ENCODE measurements around the gene PBRM1. TPM values are rescaled to one million over a fixed set of nuclear protein-coding genes. Genes with fewer than 3 reads are reported as not detected.

The PBRM1 gene
- total RNA-seq, 6 experiments from 2014 or later = 44.1 to 64.2 (median 56.0) TPM

DNA sequence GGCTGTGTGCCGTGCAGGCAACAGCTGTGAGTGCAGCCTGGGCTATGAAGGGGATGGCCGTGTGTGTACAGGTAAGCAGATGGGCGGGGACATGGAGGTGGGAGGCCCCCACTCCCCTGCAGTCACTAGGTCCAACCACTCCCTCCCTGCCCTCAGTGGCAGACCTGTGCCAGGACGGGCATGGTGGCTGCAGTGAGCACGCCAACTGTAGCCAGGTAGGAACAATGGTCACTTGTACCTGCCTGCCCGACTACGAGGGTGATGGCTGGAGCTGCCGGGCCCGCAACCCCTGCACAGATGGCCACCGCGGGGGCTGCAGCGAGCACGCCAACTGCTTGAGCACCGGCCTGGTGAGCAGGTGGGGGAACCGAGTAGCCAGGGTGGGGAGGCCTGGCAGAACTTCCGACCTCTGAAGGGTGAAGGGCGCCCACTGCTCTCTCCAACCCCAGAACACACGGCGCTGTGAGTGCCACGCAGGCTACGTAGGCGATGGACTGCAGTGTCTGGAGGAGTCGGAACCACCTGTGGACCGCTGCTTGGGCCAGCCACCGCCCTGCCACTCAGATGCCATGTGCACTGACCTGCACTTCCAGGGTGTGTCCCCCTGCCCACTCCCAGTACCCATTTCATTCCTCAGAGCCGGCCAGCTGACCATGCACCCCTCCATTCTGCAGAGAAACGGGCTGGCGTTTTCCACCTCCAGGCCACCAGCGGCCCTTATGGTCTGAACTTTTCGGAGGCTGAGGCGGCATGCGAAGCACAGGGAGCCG lies 163.6 kb downstream of the PBRM1 start:
- Mint-ChIP-seq H3K9me3 (no peaks in the 10 kb centered on the region), H3K27me3 (ENCODE audit: insufficient read depth) (no peaks in the 10 kb centered on the region), H3K4me1 (ENCODE audit: low read depth) (peaks cover 5% of the 10 kb centered on the region; the same call in 1 of the 2 replicates), H3K4me3 (no peak overlapping the region), H3K27ac (no peak overlapping the region), H3K36me3 (ENCODE audit: low read depth) (peaks cover 10% of the 10 kb centered on the region)
- TF ChIP-seq, protein P1, sequence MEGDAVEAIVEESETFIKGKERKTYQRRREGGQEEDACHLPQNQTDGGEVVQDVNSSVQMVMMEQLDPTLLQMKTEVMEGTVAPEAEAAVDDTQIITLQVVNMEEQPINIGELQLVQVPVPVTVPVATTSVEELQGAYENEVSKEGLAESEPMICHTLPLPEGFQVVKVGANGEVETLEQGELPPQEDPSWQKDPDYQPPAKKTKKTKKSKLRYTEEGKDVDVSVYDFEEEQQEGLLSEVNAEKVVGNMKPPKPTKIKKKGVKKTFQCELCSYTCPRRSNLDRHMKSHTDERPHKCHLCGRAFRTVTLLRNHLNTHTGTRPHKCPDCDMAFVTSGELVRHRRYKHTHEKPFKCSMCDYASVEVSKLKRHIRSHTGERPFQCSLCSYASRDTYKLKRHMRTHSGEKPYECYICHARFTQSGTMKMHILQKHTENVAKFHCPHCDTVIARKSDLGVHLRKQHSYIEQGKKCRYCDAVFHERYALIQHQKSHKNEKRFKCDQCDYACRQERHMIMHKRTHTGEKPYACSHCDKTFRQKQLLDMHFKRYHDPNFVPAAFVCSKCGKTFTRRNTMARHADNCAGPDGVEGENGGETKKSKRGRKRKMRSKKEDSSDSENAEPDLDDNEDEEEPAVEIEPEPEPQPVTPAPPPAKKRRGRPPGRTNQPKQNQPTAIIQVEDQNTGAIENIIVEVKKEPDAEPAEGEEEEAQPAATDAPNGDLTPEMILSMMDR (IDR thresholded peaks at IDR 0.05) = no peak
- DNase-seq = no peak

DNA sequence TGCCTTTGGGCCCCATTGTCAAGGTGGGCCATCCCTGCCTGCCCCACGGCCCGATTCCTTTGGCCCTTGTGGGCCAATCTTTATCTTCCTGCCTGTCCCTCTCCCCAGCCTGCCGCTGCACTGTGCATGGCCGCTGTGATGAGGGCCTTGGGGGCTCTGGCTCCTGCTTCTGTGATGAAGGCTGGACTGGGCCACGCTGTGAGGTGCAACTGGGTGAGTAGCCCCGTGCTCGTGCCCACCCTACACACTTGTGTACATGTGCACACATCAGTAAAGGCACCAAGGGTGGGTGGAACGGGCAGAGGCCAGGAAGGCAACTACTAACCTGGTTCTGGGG lies 164.3 kb downstream of the PBRM1 start:
- Mint-ChIP-seq H3K4me1 (ENCODE audit: low read depth) (peaks cover 2% of the 10 kb centered on the region; the same call in 1 of the 2 replicates), H3K9me3 (no peaks in the 10 kb centered on the region), H3K36me3 (ENCODE audit: low read depth) (peaks cover 10% of the 10 kb centered on the region), H3K27ac (no peak overlapping the region), H3K27me3 (ENCODE audit: insufficient read depth) (no peaks in the 10 kb centered on the region), H3K4me3 (no peak overlapping the region)
- TF ChIP-seq, protein P1 (IDR thresholded peaks at IDR 0.05) = no peak
- DNase-seq = no peak

DNA sequence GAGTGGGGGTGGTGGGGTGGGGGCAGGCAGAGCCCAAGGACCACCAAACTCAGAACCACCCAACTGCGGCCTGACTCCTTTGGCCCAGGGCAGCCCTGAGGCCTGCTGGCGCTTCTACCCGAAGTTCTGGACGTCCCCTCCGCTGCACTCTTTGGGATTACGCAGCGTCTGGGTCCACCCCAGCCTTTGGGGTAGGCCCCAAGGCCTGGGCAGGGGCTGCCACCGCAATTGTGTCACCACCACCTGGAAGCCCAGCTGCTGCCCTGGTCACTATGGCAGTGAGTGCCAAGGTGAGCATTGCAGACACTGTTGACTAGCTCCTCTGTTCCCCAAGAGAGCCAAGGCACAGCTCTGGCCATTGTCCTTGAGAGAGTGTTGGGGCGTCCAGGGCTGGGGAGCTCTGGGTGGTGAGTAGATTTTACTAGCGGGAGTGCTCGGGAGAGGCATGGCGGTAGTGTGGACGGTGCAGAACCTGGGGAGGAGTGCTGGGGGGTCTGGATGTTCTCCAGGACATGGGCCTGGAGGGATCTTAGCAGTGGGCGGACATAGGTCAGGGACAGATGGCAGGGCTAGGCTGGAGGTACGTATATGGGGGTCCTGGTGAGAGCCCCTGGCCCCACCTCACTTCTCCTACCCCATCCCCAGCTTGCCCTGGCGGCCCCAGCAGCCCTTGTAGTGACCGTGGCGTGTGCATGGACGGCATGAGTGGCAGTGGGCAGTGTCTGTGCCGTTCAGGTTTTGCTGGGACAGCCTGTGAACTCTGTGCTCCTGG lies 164.8 kb downstream of the PBRM1 start:
- no peak overlapping the region for H3K27ac Mint-ChIP-seq
- DNase-seq = no peak
- peaks cover 10% of the 10 kb centered on the region for H3K36me3 Mint-ChIP-seq (ENCODE audit: low read depth)
- no peak overlapping the region for H3K4me3 Mint-ChIP-seq
- no peaks in the 10 kb centered on the region for H3K27me3 Mint-ChIP-seq (ENCODE audit: insufficient read depth)
- H3K4me1 Mint-ChIP-seq (ENCODE audit: low read depth) = no peaks in the 10 kb centered on the region
- no peaks in the 10 kb centered on the region for H3K9me3 Mint-ChIP-seq
- TF ChIP-seq, protein P1 (IDR thresholded peaks at IDR 0.05) = no peak

DNA sequence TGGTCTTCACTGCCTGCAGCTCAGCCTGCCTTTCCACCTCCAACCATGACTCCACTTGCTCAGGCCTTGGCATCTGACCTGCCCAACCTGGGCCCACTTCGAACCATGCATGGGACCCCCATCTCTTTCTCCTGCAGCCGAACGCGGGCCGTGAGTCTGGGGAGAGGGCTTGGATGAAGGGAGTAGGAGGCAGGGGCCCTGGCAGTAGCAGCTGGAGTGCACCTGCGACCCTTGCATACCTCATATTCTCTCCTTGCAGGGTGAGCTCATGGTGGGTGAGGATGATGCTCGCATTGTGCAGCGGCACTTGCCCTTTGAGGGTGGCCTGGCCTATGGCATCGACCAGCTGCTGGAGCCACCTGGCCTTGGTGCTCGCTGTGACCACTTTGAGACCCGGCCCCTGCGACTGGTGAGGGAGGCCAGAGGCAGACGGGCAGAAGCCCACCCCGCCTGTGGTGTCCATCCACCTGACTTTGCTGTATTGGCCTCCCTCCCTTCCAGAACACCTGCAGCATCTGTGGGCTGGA lies 165.5 kb downstream of the PBRM1 start:
- Mint-ChIP-seq H3K9me3 (no peaks in the 10 kb centered on the region), H3K4me3 (no peak overlapping the region), H3K36me3 (ENCODE audit: low read depth) (peaks cover 10% of the 10 kb centered on the region), H3K4me1 (ENCODE audit: low read depth) (no peaks in the 10 kb centered on the region), H3K27me3 (ENCODE audit: insufficient read depth) (no peaks in the 10 kb centered on the region), H3K27ac (no peak overlapping the region)
- DNase-seq = no peak
- TF ChIP-seq, protein P1 (IDR thresholded peaks at IDR 0.05) = no peak

DNA sequence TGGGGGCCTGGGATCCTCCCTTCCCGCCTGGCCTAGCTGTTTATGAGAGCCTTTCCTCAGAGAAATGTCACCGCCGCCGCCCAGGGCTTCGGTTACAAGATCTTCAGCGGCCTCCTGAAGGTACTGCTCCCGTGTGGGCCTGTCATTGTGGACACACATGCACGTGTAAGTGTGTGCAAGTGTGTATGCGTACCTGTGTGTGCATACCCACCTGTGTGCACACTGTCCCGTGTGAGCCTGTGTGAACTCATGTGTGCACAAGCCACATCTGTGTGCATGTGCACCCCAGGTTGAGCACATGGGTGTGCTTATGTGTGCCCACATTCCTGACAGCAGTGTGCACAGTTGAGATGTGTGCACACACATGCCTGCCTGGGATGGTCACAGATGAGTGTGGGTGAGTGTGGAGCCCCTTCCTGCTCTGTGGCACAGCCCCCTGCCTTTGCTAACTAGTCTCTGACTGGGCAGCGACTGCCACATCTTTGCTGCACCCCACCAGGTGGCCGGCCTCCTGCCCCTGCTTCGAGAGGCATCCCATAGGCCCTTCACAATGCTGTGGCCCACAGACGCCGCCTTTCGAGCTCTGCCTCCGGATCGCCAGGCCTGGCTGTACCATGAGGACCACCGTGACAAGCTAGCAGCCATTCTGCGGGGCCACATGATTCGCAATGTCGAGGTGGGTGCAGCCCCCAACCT lies 166.1 kb downstream of the PBRM1 start:
- H3K36me3 Mint-ChIP-seq (ENCODE audit: low read depth) = peaks cover 9% of the 10 kb centered on the region
- no peak overlapping the region for H3K4me3 Mint-ChIP-seq
- no peak for DNase-seq
- TF ChIP-seq, protein P1 (IDR thresholded peaks at IDR 0.05) = no peak
- H3K27ac Mint-ChIP-seq = no peak overlapping the region
- H3K4me1 Mint-ChIP-seq (ENCODE audit: low read depth) = no peaks in the 10 kb centered on the region
- H3K9me3 Mint-ChIP-seq = no peaks in the 10 kb centered on the region
- H3K27me3 Mint-ChIP-seq (ENCODE audit: insufficient read depth) = no peaks in the 10 kb centered on the region
